DOHH2 (cell line): ENCODE data around the gene PSMD9.

Source experiments
- H3F3A ChIP-seq: fragments of 200-600 bp; sonication (generic), shearing (Covaris generic); 2 replicates; pipeline ENCODE4 v1.6.0; 2016; ENCODE audit warnings: antibody characterized with exemption, mild to moderate bottlenecking; ENCODE audit not compliant: control insufficient read depth, insufficient read depth
- H3K27ac ChIP-seq: fragments of 200-600 bp; sonication (generic); 2 replicates; pipeline ENCODE4 v1.5.1; 2014; ENCODE audit warnings: low read depth, mild to moderate bottlenecking, low read length, moderate library complexity
- H3K27me3 ChIP-seq: fragments of 200-600 bp; sonication (generic); 2 replicates; pipeline ENCODE4 v1.6.1; 2014; ENCODE audit warnings: mild to moderate bottlenecking, low read length, mixed read lengths; ENCODE audit not compliant: control insufficient read depth
- H3K36me3 ChIP-seq: fragments of 200-600 bp; sonication (generic); 2 replicates; pipeline ENCODE4 v1.6.1; 2014; ENCODE audit warnings: mild to moderate bottlenecking, low read length, moderate library complexity, mixed read lengths; ENCODE audit not compliant: control insufficient read depth
- H3K4me1 ChIP-seq: fragments of 200-600 bp; sonication (generic); 2 replicates; pipeline ENCODE4 v1.6.1; 2014; ENCODE audit warnings: mild to moderate bottlenecking, low read length, mixed read lengths; ENCODE audit not compliant: control insufficient read depth
- H3K4me2 ChIP-seq: fragments of 200-600 bp; sonication (generic); 2 replicates; pipeline ENCODE4 v1.6.0; 2014; ENCODE audit warnings: mild to moderate bottlenecking, low read length, moderate library complexity
- H3K4me3 ChIP-seq: fragments of 200-600 bp; sonication (generic); 2 replicates; pipeline ENCODE4 v1.5.1; 2014; ENCODE audit warnings: mild to moderate bottlenecking, low read length, mixed read lengths
- H3K79me2 ChIP-seq: fragments of 200-600 bp; sonication (generic); 2 replicates; pipeline ENCODE4 v1.6.1; 2014; ENCODE audit warnings: mild to moderate bottlenecking, low read length, mixed read lengths; ENCODE audit not compliant: control insufficient read depth
- H3K9me2 ChIP-seq: fragments of 200-600 bp; sonication (generic); replicated peaks from 2 replicates; pipeline ENCODE4 v1.6.1; 2014; ENCODE audit warnings: mild to moderate bottlenecking, low read length, mixed read lengths; ENCODE audit not compliant: control insufficient read depth
- H3K9me3 ChIP-seq: fragments of 200-600 bp; sonication (generic); 2 replicates; pipeline ENCODE4 v1.6.1; 2014; ENCODE audit warnings: antibody characterized with exemption, low read length, mixed read lengths; ENCODE audit not compliant: control insufficient read depth, insufficient read depth
- H4K20me1 ChIP-seq: fragments of 200-600 bp; sonication (generic); 2 replicates; pipeline ENCODE4 v1.6.0; 2014; ENCODE audit warnings: low read depth, mild to moderate bottlenecking, antibody characterized with exemption, low read length, moderate library complexity; ENCODE audit not compliant: control insufficient read depth, insufficient read depth
- CTCF ChIP-seq: fragments of 200-600 bp; sonication (generic); IDR thresholded peaks from one replicate; pipeline ENCODE4 v1.5.1; 2014; ENCODE audit warnings: antibody characterized with exemption, mild to moderate bottlenecking, low read depth, low read length; ENCODE audit not compliant: poor library complexity, severe bottlenecking
- EZH2phosphoT487 ChIP-seq: fragments of 200-600 bp; sonication (generic); IDR thresholded peaks from 2 replicates; pipeline ENCODE4 v1.6.1; 2017; ENCODE audit warnings: borderline replicate concordance, mild to moderate bottlenecking, antibody characterized with exemption, low read length, moderate library complexity, mixed read lengths

The PSMD9 gene

GRCh38 chr12:121908702-121909101 is 20.1 kb downstream of the PSMD9 start:
- no peak overlapping the region for H3K27ac ChIP-seq
- no peak overlapping the region for H3K4me3 ChIP-seq
- no peaks in the 10 kb centered on the region for H3K27me3 ChIP-seq
- H3F3A ChIP-seq: no peaks in the 10 kb centered on the region
- H4K20me1 ChIP-seq: no peaks in the 10 kb centered on the region
- no peaks in the 10 kb centered on the region for H3K4me1 ChIP-seq
- no peaks in the 10 kb centered on the region for H3K9me2 ChIP-seq
- peaks cover 53% of the 10 kb centered on the region for H3K36me3 ChIP-seq
- H3K9me3 ChIP-seq: no peaks in the 10 kb centered on the region
- TF ChIP-seq CTCF (no peak), EZH2phosphoT487 (no peak)
- no peak overlapping the region for H3K4me2 ChIP-seq
- no peaks in the 10 kb centered on the region for H3K79me2 ChIP-seq

- TF ChIP-seq EZH2phosphoT487 (no peak), CTCF (no peak)
- Histone ChIP-seq H3F3A (peaks cover 11% of the 10 kb centered on the region), H4K20me1 (no peaks in the 10 kb centered on the region), H3K36me3 (peaks cover 56% of the 10 kb centered on the region), H3K4me3 (no peak overlapping the region), H3K9me2 (no peaks in the 10 kb centered on the region), H3K27ac (no peak overlapping the region), H3K79me2 (no peaks in the 10 kb centered on the region; the same call in 1 of the 2 replicates), H3K9me3 (no peaks in the 10 kb centered on the region), H3K4me1 (peaks cover 12% of the 10 kb centered on the region), H3K27me3 (no peaks in the 10 kb centered on the region), H3K4me2 (no peak overlapping the region)
Measured at GRCh38 chr12:121911824-121912585, 23.4 kb downstream of the PSMD9 start.

- Histone ChIP-seq H3K4me2 (no peak overlapping the region), H3F3A (peaks cover 19% of the 10 kb centered on the region), H3K27ac (peak overlapping the region; percentile 78; the same call in 1 of the 2 replicates), H3K4me1 (peaks cover 36% of the 10 kb centered on the region), H3K27me3 (no peaks in the 10 kb centered on the region), H3K36me3 (peaks cover 45% of the 10 kb centered on the region), H3K4me3 (no peak overlapping the region), H4K20me1 (no peaks in the 10 kb centered on the region), H3K9me2 (no peaks in the 10 kb centered on the region), H3K9me3 (no peaks in the 10 kb centered on the region), H3K79me2 (peaks cover 24% of the 10 kb centered on the region)
- no peak for TF ChIP-seq CTCF
- TF ChIP-seq EZH2phosphoT487: no peak
Measured at GRCh38 chr12:121915841-121916321, 27.3 kb downstream of the PSMD9 start.
